Measurements from ENCODE around the gene XXYLT1.

The XXYLT1 gene, protein sequence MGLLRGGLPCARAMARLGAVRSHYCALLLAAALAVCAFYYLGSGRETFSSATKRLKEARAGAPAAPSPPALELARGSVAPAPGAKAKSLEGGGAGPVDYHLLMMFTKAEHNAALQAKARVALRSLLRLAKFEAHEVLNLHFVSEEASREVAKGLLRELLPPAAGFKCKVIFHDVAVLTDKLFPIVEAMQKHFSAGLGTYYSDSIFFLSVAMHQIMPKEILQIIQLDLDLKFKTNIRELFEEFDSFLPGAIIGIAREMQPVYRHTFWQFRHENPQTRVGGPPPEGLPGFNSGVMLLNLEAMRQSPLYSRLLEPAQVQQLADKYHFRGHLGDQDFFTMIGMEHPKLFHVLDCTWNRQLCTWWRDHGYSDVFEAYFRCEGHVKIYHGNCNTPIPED

DNA sequence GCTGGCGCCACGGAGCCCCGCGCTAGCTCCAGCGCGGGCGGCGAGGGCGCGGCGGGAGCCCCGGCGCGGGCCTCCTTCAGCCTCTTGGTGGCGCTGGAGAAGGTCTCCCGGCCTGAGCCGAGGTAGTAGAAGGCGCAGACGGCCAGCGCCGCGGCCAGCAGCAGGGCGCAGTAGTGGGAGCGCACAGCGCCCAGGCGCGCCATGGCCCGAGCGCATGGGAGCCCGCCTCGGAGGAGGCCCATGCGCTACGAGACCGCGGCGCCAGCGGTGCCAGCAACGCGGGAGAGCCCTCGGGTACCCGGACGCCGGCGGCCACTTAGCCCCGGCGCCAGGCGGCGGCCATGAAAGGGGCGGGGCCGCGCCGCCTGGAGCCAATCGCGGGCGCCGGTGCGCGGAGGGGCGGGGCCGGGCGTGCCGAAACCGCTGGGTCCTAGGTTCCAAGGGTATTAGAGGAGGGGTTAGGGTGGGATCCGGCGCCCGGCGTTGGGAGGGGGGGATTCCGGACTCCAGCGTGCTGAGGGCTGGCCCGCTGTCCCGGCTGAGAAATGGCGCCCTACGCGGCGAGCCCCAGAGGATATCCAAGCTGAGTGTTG, at the start of gene XXYLT1:
Gene XXYLT1, minus strand, starts transcription at position 343 of the 593 bp plus-strand sequence. Its CDS starts 101 bp downstream, at position 242.
- in situ Hi-C loops (cut with MboI; ENCODE audit: low sequenced_read_pairs): no loop called here

DNA sequence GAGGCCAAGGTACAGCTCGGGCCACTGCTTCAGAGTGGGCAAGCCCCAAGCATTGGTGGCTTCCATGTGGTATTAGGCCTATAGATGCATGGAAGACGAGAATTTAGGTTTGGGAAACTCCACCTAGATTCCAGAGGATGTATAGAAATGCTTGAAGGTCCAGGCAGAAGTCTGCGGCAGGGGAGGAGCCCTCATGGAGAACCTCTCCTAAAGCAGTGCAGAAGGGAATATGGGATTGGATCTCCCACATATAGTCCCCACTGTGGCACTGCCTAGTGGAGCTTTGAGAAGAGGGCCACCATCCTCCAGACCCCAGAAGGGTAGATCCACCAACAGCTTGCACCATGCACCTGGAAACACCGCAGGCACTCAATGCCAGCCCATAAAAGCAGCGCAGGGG, 48.1 kb upstream of the XXYLT1 start:
- in situ Hi-C loops (cut with MboI; ENCODE audit: low sequenced_read_pairs): no loop called here

DNA sequence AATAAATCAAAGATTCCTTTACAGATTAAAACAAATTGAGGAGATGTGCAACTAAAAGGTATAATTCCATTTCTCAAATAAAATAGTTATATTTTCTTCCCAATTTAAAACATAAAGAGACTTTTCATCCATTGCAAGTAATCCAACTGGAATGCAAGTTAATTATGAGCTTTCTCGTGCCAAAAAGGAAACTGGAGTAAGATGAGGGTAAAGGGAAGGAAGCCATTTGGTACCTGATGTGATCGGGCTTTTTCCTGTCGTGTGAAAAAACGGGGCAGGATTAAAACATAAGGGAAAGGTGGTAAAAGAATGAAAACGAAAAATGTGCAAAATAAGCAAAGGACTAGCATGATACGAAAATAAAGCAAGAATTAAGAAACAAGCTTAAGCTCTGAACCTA, 41.8 kb upstream of the XXYLT1 start:
- in situ Hi-C loops (cut with MboI; ENCODE audit: low sequenced_read_pairs): no loop called here

DNA sequence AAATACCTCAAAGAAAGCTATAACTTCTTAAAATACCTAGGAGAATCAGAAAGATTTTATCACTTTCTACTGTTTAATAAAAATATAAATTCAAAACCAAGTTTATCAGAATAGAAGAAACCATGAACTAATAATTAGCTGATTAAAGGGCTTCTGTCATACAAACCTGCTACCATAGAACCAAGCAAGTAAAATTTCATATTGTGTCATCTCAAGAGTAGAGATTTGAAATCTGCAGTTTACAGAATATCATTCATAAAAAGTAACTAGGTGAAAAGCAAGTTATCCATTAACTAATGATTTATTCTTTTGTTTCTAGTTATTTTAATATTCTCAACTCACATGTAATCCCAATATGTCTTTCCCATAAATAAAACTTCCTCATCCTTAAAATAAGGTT, 36.8 kb upstream of the XXYLT1 start:
- in situ Hi-C loops (cut with MboI; ENCODE audit: low sequenced_read_pairs): no loop called here

DNA sequence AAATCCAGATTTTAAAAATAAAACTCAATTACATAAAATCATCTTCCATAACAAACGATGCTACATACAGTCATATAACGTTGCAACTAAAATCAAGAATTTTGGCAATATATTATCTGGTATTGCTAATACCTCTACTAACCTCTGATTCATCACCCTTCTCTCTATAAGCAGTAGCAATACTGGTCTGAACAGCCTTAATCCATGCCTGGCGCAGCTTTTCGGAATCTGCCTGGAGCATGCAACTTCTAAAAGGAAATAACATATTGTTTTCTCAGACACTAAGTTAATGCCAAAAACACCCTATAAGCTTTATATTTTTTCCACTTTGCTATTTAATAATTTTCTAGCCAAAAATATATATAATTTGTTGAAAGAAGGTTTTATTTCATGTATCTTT, 35.4 kb upstream of the XXYLT1 start:
- in situ Hi-C loops (cut with MboI; ENCODE audit: low sequenced_read_pairs): no loop called here

DNA sequence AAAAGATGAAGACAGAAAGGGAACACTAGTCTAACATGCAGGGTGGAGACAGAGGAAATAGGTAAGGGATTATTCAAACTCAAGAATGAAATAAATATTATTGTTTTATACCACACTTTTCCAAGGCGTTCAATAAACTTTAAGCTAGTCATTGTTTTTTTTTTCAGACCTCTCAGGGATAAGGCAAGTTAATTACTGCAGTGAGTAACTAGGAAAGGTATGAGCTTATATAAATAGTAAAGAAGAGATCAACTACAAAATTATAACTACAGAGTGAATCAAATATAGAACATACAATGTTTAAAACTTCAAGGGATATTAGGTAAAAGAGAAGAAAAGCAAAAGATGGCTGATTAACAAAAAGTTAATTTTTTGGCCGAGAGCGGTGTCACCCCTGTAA, 31.5 kb upstream of the XXYLT1 start:
- in situ Hi-C loops (cut with MboI; ENCODE audit: low sequenced_read_pairs): no loop called here

DNA sequence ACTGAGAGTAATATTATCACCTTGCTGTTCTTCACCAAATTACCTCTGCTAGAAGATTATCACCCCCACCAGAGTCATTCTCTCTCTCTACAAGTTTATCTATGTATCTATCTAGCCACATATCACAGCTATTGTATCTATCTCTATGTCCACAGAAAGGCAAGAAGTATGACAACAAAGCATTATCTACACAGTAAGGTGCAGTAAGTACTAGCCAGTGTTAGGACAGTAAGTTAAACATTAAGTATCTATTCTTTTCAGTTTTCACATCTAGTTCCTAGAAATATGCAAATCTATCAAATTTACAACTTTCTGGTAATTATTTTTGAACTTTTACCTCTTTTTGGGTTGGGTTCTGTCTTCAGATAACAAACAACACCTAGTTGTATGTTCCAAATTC, 26.5 kb upstream of the XXYLT1 start:
- in situ Hi-C loops (cut with MboI; ENCODE audit: low sequenced_read_pairs): loop anchor here (25.0 kb wide), 1 partner anchor 240 kb away; the partner anchor contains the start of gene PPP1R2

DNA sequence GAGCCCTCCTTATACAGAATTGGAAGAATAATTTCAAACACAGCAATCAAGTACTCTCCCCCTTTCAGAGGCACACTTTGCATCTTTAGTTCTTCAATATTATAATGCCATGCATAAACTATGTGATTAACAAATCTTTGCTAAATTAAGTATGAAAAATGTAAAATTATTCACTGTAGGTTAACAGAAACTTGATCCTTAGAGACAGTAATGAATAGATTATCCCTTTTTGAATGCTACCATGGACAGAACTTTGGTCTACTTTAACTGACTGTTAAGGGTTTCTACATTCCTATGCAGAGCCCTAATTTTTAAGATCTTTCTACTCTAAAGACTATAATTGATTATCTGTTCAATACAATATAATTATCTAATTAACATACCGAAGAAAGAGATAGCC, 25.7 kb upstream of the XXYLT1 start:
- in situ Hi-C loops (cut with MboI; ENCODE audit: low sequenced_read_pairs): loop anchor here (25.0 kb wide), 1 partner anchor 241 kb away; the partner anchor contains the start of gene PPP1R2

DNA sequence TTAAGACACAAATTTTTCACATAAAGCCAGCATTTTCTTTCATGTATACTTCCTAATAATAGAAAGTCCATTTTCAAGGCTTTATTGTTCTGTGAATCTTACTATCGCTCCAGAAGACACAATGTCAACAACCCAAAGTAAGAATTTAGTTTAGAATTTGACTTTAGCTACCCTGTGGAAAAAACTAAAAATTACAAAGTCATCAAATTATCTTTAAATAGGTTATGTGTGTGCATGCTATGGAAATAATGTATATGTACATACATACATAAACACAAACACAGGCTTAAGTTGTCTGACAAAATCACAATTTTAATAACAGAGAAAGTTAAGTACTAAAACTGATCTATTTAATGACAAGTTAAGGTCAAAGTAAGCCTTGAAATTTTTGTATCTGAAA, 20.2 kb upstream of the XXYLT1 start:
- in situ Hi-C loops (cut with MboI; ENCODE audit: low sequenced_read_pairs): loop anchor here (25.0 kb wide), 1 partner anchor 246 kb away; the partner anchor contains the start of gene PPP1R2

DNA sequence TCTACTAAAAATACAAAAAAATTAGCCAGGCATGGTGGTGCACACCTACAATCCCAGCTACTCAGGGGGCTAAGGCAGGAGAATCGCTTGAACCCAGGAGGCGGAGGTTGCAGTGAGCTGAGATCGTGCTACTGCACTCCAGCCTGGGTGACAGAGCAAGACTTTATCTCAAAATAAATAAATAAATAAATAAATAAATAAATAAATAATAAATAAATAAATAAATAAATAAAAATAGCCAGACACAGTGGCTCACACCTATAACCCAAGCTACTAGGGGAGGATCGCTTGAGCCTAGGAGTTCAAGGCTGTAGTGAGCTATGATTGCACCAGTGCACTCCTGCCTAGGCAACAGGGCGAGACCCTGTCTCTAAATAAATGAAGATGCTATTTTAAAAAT, 19.7 kb upstream of the XXYLT1 start:
- in situ Hi-C loops (cut with MboI; ENCODE audit: low sequenced_read_pairs): loop anchor here (25.0 kb wide), 1 partner anchor 247 kb away; the partner anchor contains the start of gene PPP1R2

DNA sequence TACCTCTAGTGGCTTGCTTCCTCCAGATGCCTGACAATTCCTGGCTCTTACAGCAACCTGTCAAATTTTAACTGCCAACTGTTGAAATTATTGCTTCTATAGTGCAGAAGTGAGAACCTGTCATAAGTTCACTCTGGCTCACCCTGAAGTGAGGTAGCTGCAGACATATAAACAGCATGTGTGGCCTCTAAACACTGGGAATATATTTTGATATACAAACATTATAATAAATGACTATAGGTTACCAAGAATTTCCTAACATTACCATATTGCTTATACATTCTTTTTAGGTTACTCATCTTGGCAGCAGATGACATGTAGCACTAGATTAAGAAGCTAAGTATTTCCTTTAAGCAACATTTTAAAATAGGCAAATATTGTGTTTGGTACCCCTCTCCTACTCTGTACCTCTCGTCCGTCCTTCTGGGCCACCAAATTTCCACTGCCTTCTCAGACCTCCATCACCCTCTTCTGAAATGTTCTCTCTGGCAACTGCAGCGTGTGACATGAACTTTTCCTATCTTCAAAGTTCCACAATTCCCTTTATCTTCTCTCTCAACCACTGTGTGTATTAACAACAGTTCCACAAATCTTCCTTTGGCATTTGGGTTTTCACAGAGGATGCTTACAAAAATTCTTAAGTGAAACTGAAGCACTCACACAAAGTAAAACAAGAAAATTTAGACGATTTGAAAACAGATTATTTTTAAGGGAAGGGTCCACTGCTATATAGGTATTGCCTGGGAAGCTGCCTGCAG, 15.3 kb upstream of the XXYLT1 start:
- in situ Hi-C loops (cut with MboI; ENCODE audit: low sequenced_read_pairs): loop anchor here (25.0 kb wide), 1 partner anchor 251 kb away; the partner anchor contains the start of gene PPP1R2

DNA sequence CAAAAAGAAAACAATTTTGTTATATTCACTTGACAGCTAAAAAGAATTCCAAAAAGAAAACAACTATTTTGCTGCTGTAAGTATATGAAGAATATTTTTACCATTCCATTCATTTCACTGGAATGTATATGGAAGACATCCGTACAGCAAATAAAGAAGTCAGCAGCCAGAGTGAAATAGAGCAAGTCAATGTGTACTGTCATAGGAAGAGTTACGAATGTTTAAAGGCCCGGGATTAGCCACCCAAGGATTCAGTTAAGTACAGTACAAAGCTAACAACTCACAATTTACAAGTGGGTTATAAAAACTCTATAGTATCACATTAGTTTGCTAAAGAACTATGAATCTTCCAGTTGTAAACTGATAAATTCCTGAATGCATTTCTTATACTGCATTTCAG, 14.4 kb upstream of the XXYLT1 start:
- in situ Hi-C loops (cut with MboI; ENCODE audit: low sequenced_read_pairs): loop anchor here (25.0 kb wide), 1 partner anchor 252 kb away; the partner anchor contains the start of gene PPP1R2

DNA sequence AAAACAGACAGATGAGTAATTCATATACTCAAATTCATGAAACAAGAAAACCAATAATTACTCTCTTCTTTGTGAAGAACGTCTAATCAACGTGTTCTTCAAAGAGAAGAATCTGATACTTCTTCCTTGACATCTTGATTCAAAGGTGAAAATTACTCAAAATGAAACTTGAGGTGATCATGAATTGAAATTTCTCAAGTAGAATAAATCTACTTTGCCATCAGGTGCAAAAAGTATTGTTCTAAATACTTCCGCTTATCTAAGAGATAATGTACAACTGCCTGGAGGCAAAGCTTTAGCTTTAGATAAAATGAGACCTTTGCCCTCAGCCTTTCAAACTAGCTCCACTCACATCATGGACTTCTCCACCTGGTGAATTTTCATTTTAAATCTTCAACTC, 13.9 kb upstream of the XXYLT1 start:
- in situ Hi-C loops (cut with MboI; ENCODE audit: low sequenced_read_pairs): loop anchor here (25.0 kb wide), 1 partner anchor 252 kb away; the partner anchor contains the start of gene PPP1R2

DNA sequence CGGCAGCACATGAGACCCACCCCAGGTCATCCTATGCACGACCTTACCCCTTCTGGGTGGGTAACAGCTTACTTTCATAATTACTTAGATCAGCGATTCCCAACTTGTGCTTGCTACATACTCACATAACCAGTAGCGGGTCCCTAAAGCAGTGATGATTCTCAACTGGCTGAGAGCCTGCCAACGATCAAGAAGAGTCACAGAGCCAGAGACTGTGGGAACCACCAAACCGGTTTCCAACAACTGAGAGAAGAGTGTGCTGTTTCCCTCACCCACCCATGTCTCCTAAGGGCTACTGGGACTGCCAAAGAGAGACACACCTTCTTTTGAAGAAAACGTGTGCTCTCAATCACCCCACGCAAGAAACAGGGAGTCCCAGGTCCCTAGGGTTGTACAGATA, 12.0 kb upstream of the XXYLT1 start:
- in situ Hi-C loops (cut with MboI; ENCODE audit: low sequenced_read_pairs): loop anchor here (25.0 kb wide), 1 partner anchor 254 kb away; the partner anchor contains the start of gene PPP1R2

DNA sequence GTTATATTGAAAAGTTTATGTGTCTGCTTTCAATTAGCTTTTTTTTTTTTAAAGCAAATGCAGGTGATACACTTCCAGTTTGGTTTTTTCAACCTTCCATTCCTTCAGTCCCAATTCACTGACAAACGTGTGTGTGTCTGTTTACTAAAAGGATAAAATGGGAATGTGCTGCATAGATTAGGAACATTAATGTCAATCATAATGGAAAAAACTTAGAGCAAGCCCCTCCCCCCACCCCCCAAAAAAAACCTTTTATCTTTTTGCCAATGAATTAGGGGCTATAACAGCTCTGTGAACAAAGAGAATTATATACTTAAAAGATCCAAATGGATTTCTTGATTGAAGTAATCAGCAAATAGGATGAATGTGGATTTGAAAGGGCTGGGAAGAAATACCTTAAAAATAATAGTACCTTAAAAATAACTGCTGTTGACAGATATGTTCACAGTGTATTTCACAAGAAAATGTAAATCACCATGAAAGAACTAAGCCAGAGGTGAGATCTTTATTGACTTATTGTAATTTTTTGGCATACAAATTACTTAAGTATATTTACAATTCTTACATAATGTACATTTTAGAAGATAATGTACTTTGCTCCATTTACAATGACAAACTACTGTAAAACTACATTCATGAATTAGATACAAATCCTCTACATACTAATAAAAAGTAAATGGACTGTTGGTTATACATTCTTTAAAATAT, 3.5 kb upstream of the XXYLT1 start:
- in situ Hi-C loops (cut with MboI; ENCODE audit: low sequenced_read_pairs): no loop called here

DNA sequence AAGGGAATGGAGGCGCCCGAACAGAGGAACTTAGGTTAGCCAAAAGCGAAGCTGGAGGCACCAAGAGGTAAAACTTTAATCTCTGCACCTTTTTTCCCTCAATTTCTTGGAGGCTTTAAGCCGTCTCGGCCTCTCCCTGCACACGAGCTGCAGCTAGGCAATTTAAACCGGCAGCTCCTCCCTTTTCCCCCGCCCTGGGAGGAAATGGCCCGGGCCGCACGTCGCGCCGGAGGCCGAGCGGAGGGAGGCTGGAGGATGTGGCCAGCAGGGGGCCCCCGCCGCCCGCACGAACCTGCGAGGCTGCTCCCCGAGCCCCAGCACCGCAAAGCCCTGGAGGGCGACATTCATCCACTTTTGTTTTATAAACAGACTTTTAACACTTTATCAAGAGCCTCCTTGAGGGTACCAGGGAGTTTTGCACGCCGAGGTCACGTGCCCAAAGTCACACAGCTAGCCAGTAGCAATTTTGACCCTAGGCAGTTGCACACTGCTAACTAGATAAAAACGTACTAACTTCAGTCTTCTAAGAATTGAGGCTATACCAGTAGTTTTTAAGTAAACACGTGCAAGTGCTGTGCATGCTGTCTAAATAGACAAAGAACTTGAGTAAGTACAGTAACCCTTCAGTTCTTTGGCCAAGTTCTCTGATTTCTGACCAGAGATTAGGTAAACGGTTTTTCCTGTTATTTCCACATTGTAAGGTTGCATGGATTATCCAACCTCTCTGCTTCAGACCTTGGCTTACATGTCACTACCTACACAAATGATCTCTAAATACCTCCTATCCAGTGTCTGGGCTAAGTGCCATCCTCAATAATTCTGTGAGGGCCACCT, 668 bp upstream of the XXYLT1 start:
- in situ Hi-C loops (cut with MboI; ENCODE audit: low sequenced_read_pairs): no loop called here

DNA sequence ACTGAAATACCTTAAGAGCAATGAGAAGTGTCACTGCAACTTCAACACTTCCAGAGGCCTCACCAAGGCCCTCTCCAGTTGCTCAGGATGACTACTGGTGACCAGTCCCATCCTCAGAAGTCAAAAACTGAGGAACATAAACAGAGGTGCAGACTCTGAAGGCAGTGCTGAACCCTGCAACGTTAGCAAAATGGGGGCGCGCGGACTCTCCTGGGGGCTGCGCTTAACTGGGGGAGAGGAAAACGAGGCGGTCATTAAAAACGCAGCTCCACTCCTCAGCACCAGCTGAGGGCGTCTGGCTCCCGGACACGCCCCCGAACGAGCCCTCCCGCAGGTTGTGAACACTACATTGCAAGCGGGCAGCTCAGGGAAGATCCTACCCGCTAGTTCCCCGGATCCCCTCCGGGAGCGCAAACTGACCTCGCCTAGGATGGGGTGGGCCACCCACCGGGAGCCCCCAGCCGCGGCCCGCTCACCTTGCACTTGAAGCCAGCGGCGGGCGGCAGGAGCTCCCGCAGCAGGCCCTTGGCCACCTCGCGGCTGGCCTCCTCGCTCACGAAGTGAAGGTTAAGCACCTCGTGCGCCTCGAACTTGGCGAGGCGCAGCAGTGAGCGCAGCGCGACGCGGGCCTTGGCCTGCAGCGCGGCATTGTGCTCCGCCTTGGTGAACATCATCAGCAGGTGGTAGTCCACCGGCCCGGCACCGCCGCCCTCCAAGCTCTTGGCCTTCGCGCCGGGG, 711 bp downstream of the XXYLT1 start:
- in situ Hi-C loops (cut with MboI; ENCODE audit: low sequenced_read_pairs): no loop called here

DNA sequence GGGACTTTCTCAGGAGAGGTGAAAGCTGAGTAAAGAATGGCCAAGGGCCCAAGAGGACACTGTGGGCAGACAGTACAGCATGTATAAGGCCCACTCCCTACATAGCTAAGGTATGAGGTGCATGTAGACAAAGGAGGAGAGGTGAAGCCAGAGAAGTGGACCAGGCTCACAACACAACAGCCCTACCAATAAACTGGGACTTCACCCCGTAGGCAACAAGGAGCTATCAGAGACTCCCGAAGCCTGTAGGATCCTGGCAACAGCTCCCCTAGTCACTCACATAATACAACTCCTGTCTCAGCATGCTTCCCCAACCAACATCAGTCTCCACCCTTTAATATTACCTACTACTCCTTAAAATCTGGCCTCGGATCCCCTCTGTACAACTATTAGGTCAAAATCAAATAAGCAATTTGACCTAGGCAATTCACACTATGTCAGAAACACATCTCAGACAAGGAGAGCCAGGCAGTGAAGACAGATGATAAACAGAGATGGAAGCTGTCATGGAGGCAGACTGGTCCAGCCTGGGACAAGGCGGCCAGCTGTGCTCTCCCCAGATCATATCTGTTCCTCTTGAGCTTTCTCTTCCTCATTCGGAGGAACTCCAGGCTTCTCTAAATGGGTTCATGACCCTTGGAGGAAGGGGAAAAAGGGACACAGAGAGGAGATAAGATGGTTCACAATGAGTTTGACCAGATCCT, 1.4 kb downstream of the XXYLT1 start:
- in situ Hi-C loops (cut with MboI; ENCODE audit: low sequenced_read_pairs): loop anchor here (10.0 kb wide), 1 partner anchor 585 kb away; the partner anchor contains the start of gene FAM43A

Data from HL-60/S4 treated with phorbol 12-myristate 13-acetate at 8.2 ng/mL for 4 days and 3 days (cell line).